HCT116 (cell line): ENCODE results near the gene CHRNG. TPM values are rescaled to one million over a fixed set of nuclear protein-coding genes. Genes with fewer than 3 reads are reported as not detected.

Experiments used
- ATAC-seq: fragments of 200-7000 bp; cut with Tn5 transposase; 2 replicates; pipeline ENCODE4 v1.9.1; 2020; ENCODE audit warnings: mild to moderate bottlenecking, moderate library complexity
- BruUV-seq: library from RNA; stranded (reverse); fragments of 400-500 nt; replicated peaks from 2 replicates; lab custom pipeline; 2021; lab: Mats Ljungman, UMichigan
- CTCF ChIA-PET: fragments of 300-600 bp; sonication (Branson Sonifier 250); formaldehyde crosslinking; loops from one replicate; lab custom pipeline; 2021; ENCODE audit warnings: antibody characterized with exemption; lab: Charles Lee
- POLR2A ChIA-PET: fragments of 300-600, 350-600 bp; sonication (Branson Sonifier 250); formaldehyde crosslinking; loops from one replicate; lab custom pipeline; 2021; ENCODE audit warnings: antibody characterized with exemption; lab: Charles Lee
- RAD21 ChIA-PET, 2 experiments: fragments of 300-600 bp; sonication (Branson Sonifier 250); formaldehyde crosslinking; loops; one replicate each; lab custom pipeline; 2023; ENCODE audit warnings: low total read pairs in 2 of 2; ENCODE audit not compliant: uncharacterized antibody in 2 of 2, unreplicated experiment in 2 of 2, low non-redundant PET in 1 of 2; lab: Charles Lee
- DNase-seq: peaks from one replicate; pipeline ENCODE4 v3.0.0-alpha.2; 2010; ENCODE audit warnings: low read depth, low spot score
- H2AFZ ChIP-seq: fragments of 200-600 bp; shearing (Covaris generic), sonication (generic); 2 replicates; pipeline ENCODE4 v1.6.1; 2017; ENCODE audit warnings: low read depth, mixed run types, mixed read lengths, antibody characterized with exemption, low read length; ENCODE audit not compliant: poor library complexity, severe bottlenecking
- H3K27ac ChIP-seq: 2 replicates; pipeline ENCODE4 v1.5.1; 2012; ENCODE audit warnings: low read depth, low read length
- H3K27me3 ChIP-seq: fragments of 200-600 bp; sonication (generic); 2 replicates; pipeline ENCODE4 v1.6.1; 2016; ENCODE audit warnings: mixed run types, low read length, mixed read lengths; ENCODE audit not compliant: insufficient read depth
- H3K36me3 ChIP-seq, 2 experiments: fragments of 200-500 bp in 1 of 2; fragments of 200-600 bp in 1 of 2; sonication (Bioruptor generic) in 1 of 2; sonication (generic) in 1 of 2; 2 replicates each; pipeline versions ENCODE4 v1.5.1 to v1.6.1; 2014 to 2016; ENCODE audit warnings: low read length in 2 of 2, inconsistent platforms in 1 of 2, mixed read lengths in 1 of 2, mixed run types in 1 of 2; ENCODE audit not compliant: insufficient read depth in 2 of 2, control insufficient read depth in 1 of 2
- H3K4me1 ChIP-seq, 2 experiments: fragments of 200-600 bp in 1 of 2; sonication (generic) in 1 of 2; 2 replicates each; pipeline versions ENCODE4 v1.5.1 to v1.6.1; 2012 to 2017; ENCODE audit warnings: low read length in 2 of 2, inconsistent platforms in 1 of 2, mild to moderate bottlenecking in 1 of 2, mixed read lengths in 1 of 2, mixed run types in 1 of 2, moderate library complexity in 1 of 2; ENCODE audit not compliant: insufficient read depth in 2 of 2, control insufficient read depth in 1 of 2
- H3K4me2 ChIP-seq: fragments of 200-600 bp; sonication (generic); 2 replicates; pipeline ENCODE4 v1.6.1; 2017; ENCODE audit warnings: mixed run types, low read length, mixed read lengths
- H3K4me3 ChIP-seq, 2 experiments: fragments of 200-600 bp in 1 of 2; sonication (generic) in 1 of 2; replicated peaks in 1 of 2; 2 replicates each; pipeline ENCODE4 v1.5.1; 2011 to 2016; ENCODE audit warnings: low read length in 2 of 2, control low read depth in 1 of 2, low read depth in 1 of 2, mild to moderate bottlenecking in 1 of 2, mixed read lengths in 1 of 2, mixed run types in 1 of 2
- H3K79me2 ChIP-seq: fragments of 200-600 bp; sonication (generic); 2 replicates; pipeline ENCODE4 v1.6.1; 2017; ENCODE audit warnings: mild to moderate bottlenecking, mixed run types, low read length, moderate library complexity, mixed read lengths; ENCODE audit not compliant: insufficient read depth
- H3K9ac ChIP-seq: fragments of 200-600 bp; sonication (generic); 2 replicates; pipeline ENCODE4 v1.6.1; 2016; ENCODE audit warnings: low read length, mixed read lengths
- H3K9me2 ChIP-seq: fragments of 200-600 bp; sonication (generic), shearing (Covaris generic); 2 replicates; pipeline ENCODE4 v1.6.1; 2017; ENCODE audit warnings: mixed run types, mild to moderate bottlenecking, moderate library complexity; ENCODE audit not compliant: insufficient read depth
- H3K9me3 ChIP-seq, 2 experiments: fragments of 200-500 bp in 1 of 2; fragments of 200-600 bp in 1 of 2; sonication (Bioruptor generic) in 1 of 2; sonication (generic) in 1 of 2; 2 replicates each; pipeline ENCODE4 v1.6.1; 2014 to 2017; ENCODE audit warnings: low read length in 2 of 2, mixed read lengths in 2 of 2, inconsistent platforms in 1 of 2, low read depth in 1 of 2, mild to moderate bottlenecking in 1 of 2, mixed run types in 1 of 2, moderate library complexity in 1 of 2; ENCODE audit not compliant: control insufficient read depth in 1 of 2, insufficient read depth in 1 of 2
- H4K20me1 ChIP-seq: fragments of 200-600 bp; sonication (generic), shearing (Covaris generic); 2 replicates; pipeline ENCODE4 v1.6.1; 2017; ENCODE audit warnings: mixed run types, mild to moderate bottlenecking, moderate library complexity; ENCODE audit not compliant: insufficient read depth
- CBX3 ChIP-seq: IDR thresholded peaks from 2 replicates; pipeline ENCODE4 v1.6.1; 2012; ENCODE audit warnings: low read depth
- CTCF ChIP-seq, 3 experiments: fragments of 200-600 bp in 1 of 3; sonication (generic) in 1 of 3; IDR thresholded peaks in 2 of 3; conservative IDR thresholded peaks in 1 of 3; 2 replicates each; pipeline ENCODE4 v1.5.1; 2012 to 2017; ENCODE audit warnings: low read depth in 2 of 3, low read length in 2 of 3, antibody characterized with exemption in 1 of 3, borderline replicate concordance in 1 of 3, control low read depth in 1 of 3, mild to moderate bottlenecking in 1 of 3, mixed read lengths in 1 of 3, mixed run types in 1 of 3, moderate library complexity in 1 of 3; ENCODE audit not compliant: insufficient read depth in 1 of 3
- EGR1 ChIP-seq: IDR thresholded peaks from 2 replicates; pipeline ENCODE4 v1.6.1; 2012; ENCODE audit warnings: low read depth
- EZH2phosphoT487 ChIP-seq: fragments of 200-600 bp; IDR thresholded peaks from 2 replicates; pipeline ENCODE4 v1.6.1; 2018; ENCODE audit warnings: antibody characterized with exemption, borderline replicate concordance
- FOSL1 ChIP-seq: IDR thresholded peaks from 2 replicates; pipeline ENCODE4 v1.6.1; 2012; ENCODE audit warnings: low read depth
- POLR2A ChIP-seq: IDR thresholded peaks from 2 replicates; pipeline ENCODE4 v1.7.0; 2011; ENCODE audit warnings: borderline replicate concordance; ENCODE audit not compliant: insufficient read depth, insufficient read length; ENCODE audit errors: extremely low read depth
- SIN3A ChIP-seq: IDR thresholded peaks from 2 replicates; pipeline ENCODE4 v1.6.1; 2012; ENCODE audit warnings: low read depth
- TCF7L2 ChIP-seq: IDR thresholded peaks from 2 replicates; pipeline ENCODE4 v1.7.0; 2011; ENCODE audit warnings: borderline replicate concordance, inconsistent platforms; ENCODE audit not compliant: insufficient read depth, insufficient read length; ENCODE audit errors: extremely low read depth
- ZFX ChIP-seq: fragments of 450-650 bp; IDR thresholded peaks from 2 replicates; pipeline ENCODE4 v1.6.1; 2017
- ZNF274 ChIP-seq: fragments of 200-500 bp; sonication (Bioruptor generic); IDR thresholded peaks from 2 replicates; pipeline ENCODE4 v1.6.1; 2014; ENCODE audit warnings: mild to moderate bottlenecking, low read depth, low read length, inconsistent platforms
- intact Hi-C: fragments of 100-400 bp; cut with micrococcal nuclease; formaldehyde crosslinking; loops from 2 replicates; pipeline ENCODE4 v1.10.0; 2022
- total RNA-seq: library from RNA; stranded (reverse); gene quantifications from one replicate; pipeline ENCODE4 v1.2.1, GENCODE V29; 2021; ENCODE audit not compliant: unreplicated experiment
- TF ChIP-seq, protein P1 (sequence below): IDR thresholded peaks from 2 replicates; pipeline ENCODE4 v1.6.1; 2012

Gene CHRNG
- total RNA-seq, 1 experiment from 2014 or later, result not detected

DNA sequence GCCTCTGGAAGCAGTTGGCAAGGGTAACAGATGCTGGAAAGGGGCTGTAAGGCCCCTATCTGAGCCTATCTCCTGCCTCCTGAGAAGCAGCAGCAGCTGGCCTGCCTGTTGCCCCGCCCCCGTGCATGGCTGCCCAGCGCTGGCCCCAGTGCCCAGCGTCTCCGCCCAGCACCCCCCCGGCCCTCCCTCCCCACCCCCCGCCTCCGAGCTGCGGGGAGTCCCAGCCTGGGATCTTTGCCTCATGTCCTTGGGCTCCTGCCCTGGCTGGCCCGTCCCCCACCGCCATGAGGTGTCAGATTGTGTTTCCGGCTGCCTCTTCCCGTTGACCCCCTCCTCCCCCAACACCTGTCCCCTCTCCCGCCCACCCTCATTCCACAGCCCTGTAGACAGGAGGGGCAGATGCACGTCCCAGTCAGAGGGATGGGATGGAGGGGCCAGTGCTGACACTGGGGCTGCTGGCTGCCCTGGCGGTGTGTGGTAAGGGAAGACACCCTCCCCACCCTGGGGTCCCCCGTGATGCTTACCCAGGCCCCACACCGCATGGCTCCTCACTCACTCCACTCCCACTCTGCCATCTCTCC is 13.6 kb upstream of the CHRNG start, which contains the start of gene CHRND:
Gene CHRND (plus strand): TSS at position 370 of the 581 bp plus-strand sequence. CDS start 56 bp downstream, at position 426.
- CTCF ChIA-PET, result no interaction called here
- no peak for ATAC-seq
- H3K4me2 ChIP-seq, result no peak within 1 kb of the TSS

GRCh38 chr2:232526372-232526941 is 13.0 kb upstream of the CHRNG start:
- intact Hi-C loops, result loop anchor here (10.0 kb wide), 1 partner anchor 182 kb away; no protein-coding TSS in a partner anchor
- H3K4me1 ChIP-seq, result peaks cover 0 to 6% of the 10 kb centered on the region in 2 experiments; a peak in 1 of 4 replicates
- ChIA-PET CTCF (no interaction called here), RAD21 (no interaction called here), POLR2A (no interaction called here)
- no peak for TF ChIP-seq CBX3
- TF ChIP-seq POLR2A, result no peak
- TF ChIP-seq CTCF (IDR thresholded peaks at IDR 0.05 in 2 of 3, conservative IDR thresholded peaks at IDR 0.05 in 1 of 3; ENCODE audit: borderline replicate concordance in 1 of 3, insufficient read depth in 1 of 3, low read depth in 2 of 3, low read length in 2 of 3), result no peak
- TF ChIP-seq SIN3A, result no peak
- TF ChIP-seq, protein P1, sequence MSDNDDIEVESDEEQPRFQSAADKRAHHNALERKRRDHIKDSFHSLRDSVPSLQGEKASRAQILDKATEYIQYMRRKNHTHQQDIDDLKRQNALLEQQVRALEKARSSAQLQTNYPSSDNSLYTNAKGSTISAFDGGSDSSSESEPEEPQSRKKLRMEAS, result no peak
- no peak for TF ChIP-seq FOSL1
- TF ChIP-seq ZNF274, result no peak
- TF ChIP-seq EZH2phosphoT487, result no peak
- no peak for TF ChIP-seq TCF7L2
- no peak for TF ChIP-seq EGR1
- no peak for TF ChIP-seq ZFX
- ATAC-seq (no peak), DNase-seq (no peak)
- no TSS peak for BruUV-seq
- no peaks in the 10 kb centered on the region for H3K36me3 ChIP-seq
- no peaks in the 10 kb centered on the region for H3K9me2 ChIP-seq
- H3K4me2 ChIP-seq, result no peak overlapping the region
- no peaks in the 10 kb centered on the region for H3K79me2 ChIP-seq
- H3K27me3 ChIP-seq, result no peaks in the 10 kb centered on the region
- no peaks in the 10 kb centered on the region for H4K20me1 ChIP-seq
- no peaks in the 10 kb centered on the region for H3K9me3 ChIP-seq
- no peak overlapping the region for H3K9ac ChIP-seq
- no peak overlapping the region for H3K4me3 ChIP-seq
- no peak overlapping the region for H3K27ac ChIP-seq
- no peak overlapping the region for H2AFZ ChIP-seq

More for the DNA sequence above, 13.6 kb upstream of the CHRNG start, which contains the start of gene CHRND:
- Histone ChIP-seq H3K36me3 (no peaks in the 10 kb centered on the region), H3K27ac (no peak within 1 kb of the TSS), H3K4me3 (no peak within 1 kb of the TSS), H3K9me2 (no peaks in the 10 kb centered on the region), H3K4me1 (peaks cover 0 to 6% of the 10 kb centered on the region in 2 experiments; a peak in 1 of 4 replicates), H3K27me3 (no peaks in the 10 kb centered on the region), H3K9me3 (no peaks in the 10 kb centered on the region), H2AFZ (no peak within 1 kb of the TSS), H3K79me2 (no peaks in the 10 kb centered on the region), H4K20me1 (no peaks in the 10 kb centered on the region), H3K9ac (no peak within 1 kb of the TSS)
- ChIA-PET POLR2A (no interaction called here), RAD21 (no interaction called here)
- no peak for TF ChIP-seq FOSL1
- TF ChIP-seq, protein P1, result no peak
- TF ChIP-seq ZNF274, result no peak
- TF ChIP-seq TCF7L2, result no peak
- intact Hi-C loops, result loop anchor here (10.0 kb wide), 1 partner anchor 181 kb away; no protein-coding TSS in a partner anchor
- DNase-seq, result no peak
- BruUV-seq, result no TSS peak
